ENCODE measurements around the gene ZC3H12A. TPM values are rescaled to one million over a fixed set of nuclear protein-coding genes. Genes with fewer than 3 reads are reported as not detected.
A peak's percentile ranks its signal among the peaks of the same experiment; 100 is the strongest.

ZC3H12A gene
- total RNA-seq, 1 donor from 2014 or later, result 3.0 TPM

DNA sequence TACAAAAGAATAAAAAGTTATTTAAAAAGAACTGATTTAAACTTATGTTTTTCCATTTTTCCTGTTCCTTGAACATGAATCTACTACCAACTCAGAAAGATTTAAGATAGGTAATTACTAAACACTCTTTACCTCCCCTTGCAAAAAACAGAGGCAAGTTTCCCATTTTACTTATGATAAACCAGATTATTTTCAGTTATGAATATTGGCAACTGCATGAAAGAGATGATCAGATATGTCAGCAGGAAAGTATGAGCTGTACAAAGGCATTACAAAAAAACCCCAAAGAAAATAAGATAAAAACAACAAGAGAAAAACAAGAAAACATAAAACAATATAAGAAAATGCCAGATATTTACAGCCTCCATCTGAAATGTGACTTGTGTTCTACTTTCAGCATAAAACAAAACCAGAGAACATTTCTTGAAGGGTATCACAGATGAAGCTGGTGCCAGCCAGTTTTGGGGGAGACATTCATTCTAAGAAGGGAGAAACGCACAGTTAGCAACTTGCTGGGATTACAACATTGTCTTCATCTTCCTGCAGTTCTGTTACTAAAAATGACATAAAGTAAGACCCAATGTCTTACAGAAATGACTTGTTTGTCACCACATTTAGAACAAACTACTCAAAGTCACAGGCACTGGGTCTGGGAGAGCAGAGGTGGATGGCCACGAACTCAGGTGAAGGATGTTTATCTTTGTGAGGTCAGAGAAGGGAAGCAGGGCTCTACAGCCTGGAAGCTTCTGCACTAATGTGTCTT lies 19.1 kb downstream of the ZC3H12A start:
- H3K27ac Mint-ChIP-seq, result no peak overlapping the region
- DNase-seq (ENCODE audit: low spot score, unreplicated experiment), result no peak
- no peaks in the 10 kb centered on the region for H3K4me1 Mint-ChIP-seq (ENCODE audit: low read depth)
- no peaks in the 10 kb centered on the region for H3K27me3 Mint-ChIP-seq
- TF ChIP-seq, protein P1, sequence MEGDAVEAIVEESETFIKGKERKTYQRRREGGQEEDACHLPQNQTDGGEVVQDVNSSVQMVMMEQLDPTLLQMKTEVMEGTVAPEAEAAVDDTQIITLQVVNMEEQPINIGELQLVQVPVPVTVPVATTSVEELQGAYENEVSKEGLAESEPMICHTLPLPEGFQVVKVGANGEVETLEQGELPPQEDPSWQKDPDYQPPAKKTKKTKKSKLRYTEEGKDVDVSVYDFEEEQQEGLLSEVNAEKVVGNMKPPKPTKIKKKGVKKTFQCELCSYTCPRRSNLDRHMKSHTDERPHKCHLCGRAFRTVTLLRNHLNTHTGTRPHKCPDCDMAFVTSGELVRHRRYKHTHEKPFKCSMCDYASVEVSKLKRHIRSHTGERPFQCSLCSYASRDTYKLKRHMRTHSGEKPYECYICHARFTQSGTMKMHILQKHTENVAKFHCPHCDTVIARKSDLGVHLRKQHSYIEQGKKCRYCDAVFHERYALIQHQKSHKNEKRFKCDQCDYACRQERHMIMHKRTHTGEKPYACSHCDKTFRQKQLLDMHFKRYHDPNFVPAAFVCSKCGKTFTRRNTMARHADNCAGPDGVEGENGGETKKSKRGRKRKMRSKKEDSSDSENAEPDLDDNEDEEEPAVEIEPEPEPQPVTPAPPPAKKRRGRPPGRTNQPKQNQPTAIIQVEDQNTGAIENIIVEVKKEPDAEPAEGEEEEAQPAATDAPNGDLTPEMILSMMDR (IDR thresholded peaks at IDR 0.05; ENCODE audit: unreplicated experiment), result no peak
- no peak overlapping the region for H3K4me3 Mint-ChIP-seq (ENCODE audit: low read depth)
- H3K36me3 Mint-ChIP-seq (ENCODE audit: insufficient read depth), result peaks cover 12% of the 10 kb centered on the region
- H3K9me3 Mint-ChIP-seq (ENCODE audit: low read depth), result no peaks in the 10 kb centered on the region

DNA sequence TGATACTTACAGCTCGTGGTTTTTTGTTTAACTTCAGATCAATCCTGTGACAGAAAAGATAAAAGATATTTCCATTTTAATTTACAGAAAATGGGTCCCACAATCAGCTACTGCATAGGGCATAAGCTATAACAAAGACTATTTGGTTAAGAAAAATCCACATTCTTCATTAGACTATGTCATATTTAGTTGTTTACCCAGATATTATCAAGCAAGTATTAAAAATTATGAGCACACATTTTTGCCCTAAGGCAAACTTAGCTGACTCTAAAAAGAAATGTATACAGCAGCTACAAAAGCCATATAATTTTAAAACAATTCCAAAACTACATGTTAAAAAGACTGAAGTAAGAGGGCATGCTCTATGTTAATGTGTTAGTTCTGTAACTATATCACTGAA lies 21.5 kb downstream of the ZC3H12A start:
- H3K4me1 Mint-ChIP-seq (ENCODE audit: low read depth), result no peaks in the 10 kb centered on the region
- no peak overlapping the region for H3K27ac Mint-ChIP-seq
- no peak overlapping the region for H3K4me3 Mint-ChIP-seq (ENCODE audit: low read depth)
- peaks cover 12% of the 10 kb centered on the region for H3K36me3 Mint-ChIP-seq (ENCODE audit: insufficient read depth)
- H3K9me3 Mint-ChIP-seq (ENCODE audit: low read depth), result no peaks in the 10 kb centered on the region
- no peaks in the 10 kb centered on the region for H3K27me3 Mint-ChIP-seq
- no peak for DNase-seq (ENCODE audit: low spot score, unreplicated experiment)
- TF ChIP-seq, protein P1 (IDR thresholded peaks at IDR 0.05; ENCODE audit: unreplicated experiment), result no peak

DNA sequence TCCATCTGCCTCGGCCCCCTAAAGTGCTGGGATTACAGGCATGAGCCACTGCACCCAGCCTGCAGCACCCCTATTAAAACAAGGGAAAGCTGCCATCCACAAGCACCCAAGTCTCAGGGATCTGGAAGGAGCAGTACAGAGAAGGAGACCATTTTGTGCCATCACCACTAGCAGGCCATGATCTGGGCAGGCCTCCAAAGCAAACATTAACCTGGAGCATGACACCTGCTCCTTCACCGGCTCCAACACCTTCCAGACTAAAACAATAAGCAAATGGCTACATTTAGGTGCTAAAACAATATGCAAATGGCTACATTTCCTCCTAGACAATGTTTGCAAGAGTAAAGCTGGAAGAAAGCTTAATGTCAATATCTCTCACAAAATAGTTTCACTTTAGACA lies 23.5 kb downstream of the ZC3H12A start:
- Mint-ChIP-seq H3K36me3 (ENCODE audit: insufficient read depth) (peaks cover 17% of the 10 kb centered on the region), H3K9me3 (ENCODE audit: low read depth) (no peaks in the 10 kb centered on the region), H3K27ac (no peak overlapping the region), H3K4me1 (ENCODE audit: low read depth) (no peaks in the 10 kb centered on the region), H3K4me3 (ENCODE audit: low read depth) (no peak overlapping the region), H3K27me3 (no peaks in the 10 kb centered on the region)
- DNase-seq (ENCODE audit: low spot score, unreplicated experiment), result no peak
- TF ChIP-seq, protein P1 (IDR thresholded peaks at IDR 0.05; ENCODE audit: unreplicated experiment), result no peak

DNA sequence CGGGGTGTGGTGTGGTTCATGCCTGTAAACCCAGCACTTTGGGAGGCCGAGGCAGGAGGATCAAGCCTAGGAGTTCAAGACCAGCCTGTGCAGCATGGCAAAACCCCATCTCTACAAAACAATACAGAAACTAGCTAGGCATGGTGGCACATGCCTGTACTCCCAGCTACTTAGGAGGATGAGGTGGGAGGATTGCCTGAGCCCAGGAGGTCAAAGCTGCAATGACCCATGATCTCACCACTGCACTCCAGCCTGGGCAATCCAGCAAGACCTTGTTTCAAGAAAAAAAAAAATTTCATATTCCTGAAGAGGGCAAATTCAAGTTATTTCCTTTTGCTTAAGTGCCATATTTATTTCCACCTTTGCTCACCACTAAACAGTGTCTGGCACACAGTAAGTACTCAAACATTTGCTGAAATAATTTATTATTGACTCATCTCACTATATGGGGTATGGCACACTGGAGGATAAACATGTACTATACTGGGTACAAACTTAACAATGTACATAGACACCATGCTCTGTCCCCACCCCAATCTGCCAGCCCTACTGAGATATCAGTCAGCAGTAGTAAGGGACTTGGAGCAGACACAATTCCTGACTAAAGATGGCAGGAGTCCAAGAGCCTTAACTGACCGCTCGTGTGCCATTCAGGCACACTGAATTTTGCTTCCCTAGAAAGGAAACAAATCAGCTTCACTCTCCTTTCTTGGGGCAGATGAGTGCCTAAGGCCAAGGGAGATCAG lies 24.7 kb downstream of the ZC3H12A start:
- Mint-ChIP-seq H3K9me3 (ENCODE audit: low read depth) (no peaks in the 10 kb centered on the region), H3K4me1 (ENCODE audit: low read depth) (no peaks in the 10 kb centered on the region), H3K27me3 (no peaks in the 10 kb centered on the region), H3K36me3 (ENCODE audit: insufficient read depth) (peaks cover 14% of the 10 kb centered on the region), H3K4me3 (ENCODE audit: low read depth) (no peak overlapping the region), H3K27ac (peak overlapping the region; percentile 31)
- TF ChIP-seq, protein P1 (IDR thresholded peaks at IDR 0.05; ENCODE audit: unreplicated experiment), result no peak
- no peak for DNase-seq (ENCODE audit: low spot score, unreplicated experiment)

DNA sequence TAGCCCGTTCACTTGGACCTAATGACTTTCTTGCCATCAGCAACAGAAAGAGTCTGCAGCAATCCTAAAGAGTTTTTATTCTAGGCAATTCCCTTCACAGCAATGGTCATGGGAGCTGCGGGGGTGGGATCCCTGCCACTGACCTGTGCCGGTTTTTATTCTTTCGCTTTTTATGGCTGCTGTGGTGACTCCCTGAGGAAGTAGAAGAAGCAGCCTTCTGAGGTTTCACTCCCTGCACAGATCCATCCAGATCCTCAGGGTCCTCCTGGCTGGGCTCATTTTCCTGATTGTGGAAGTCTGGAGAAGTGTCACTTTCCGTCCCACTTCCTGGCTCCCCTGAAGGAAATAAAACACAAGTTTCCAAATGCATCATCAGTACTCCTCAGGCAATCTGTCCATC lies 27.3 kb downstream of the ZC3H12A start:
- no peak for DNase-seq (ENCODE audit: low spot score, unreplicated experiment)
- TF ChIP-seq, protein P1 (IDR thresholded peaks at IDR 0.05; ENCODE audit: unreplicated experiment), result no peak
- H3K4me3 Mint-ChIP-seq (ENCODE audit: low read depth), result no peak overlapping the region
- peaks cover 17% of the 10 kb centered on the region for H3K36me3 Mint-ChIP-seq (ENCODE audit: insufficient read depth)
- H3K9me3 Mint-ChIP-seq (ENCODE audit: low read depth), result no peaks in the 10 kb centered on the region
- H3K27ac Mint-ChIP-seq, result peak overlapping the region; percentile 30
- H3K4me1 Mint-ChIP-seq (ENCODE audit: low read depth), result no peaks in the 10 kb centered on the region
- H3K27me3 Mint-ChIP-seq, result no peaks in the 10 kb centered on the region
